H9 (cell line): ENCODE data around the gene MAP1B. TPM values are rescaled to one million over a fixed set of nuclear protein-coding genes. Genes with fewer than 3 reads are reported as not detected.

Experiments
- DNase-seq: peaks from one replicate; pipeline ENCODE4 v3.0.0-alpha.2; 2017
- H2AFZ ChIP-seq: one replicate; pipeline ENCODE4 v1.6.1; 2013; ENCODE audit warnings: mild to moderate bottlenecking, low read length, control low read depth, moderate library complexity
- H2AK5ac ChIP-seq: 2 replicates; pipeline ENCODE4 v1.6.1; 2013; ENCODE audit warnings: low read length, control low read depth, mixed read lengths; ENCODE audit not compliant: insufficient read length
- H2BK120ac ChIP-seq: one replicate; pipeline ENCODE4 v1.6.1; 2013; ENCODE audit warnings: low read depth, mild to moderate bottlenecking, low read length, control low read depth, inconsistent platforms; ENCODE audit not compliant: poor library complexity, severe bottlenecking
- H2BK12ac ChIP-seq: 2 replicates; pipeline ENCODE4 v1.6.1; 2013; ENCODE audit warnings: low read length, control low read depth, mixed read lengths, low read depth; ENCODE audit not compliant: insufficient read length
- H2BK15ac ChIP-seq: 2 replicates; pipeline ENCODE4 v1.6.1; 2013; ENCODE audit warnings: low read depth, low read length, control low read depth
- H2BK20ac ChIP-seq: one replicate; pipeline ENCODE4 v1.6.1; 2013; ENCODE audit warnings: low read depth, mild to moderate bottlenecking, low read length, control low read depth, inconsistent platforms; ENCODE audit not compliant: poor library complexity, severe bottlenecking
- H2BK5ac ChIP-seq: 2 replicates; pipeline ENCODE4 v1.6.1; 2013; ENCODE audit warnings: low read length, control low read depth, mixed read lengths; ENCODE audit not compliant: insufficient read length
- H3K14ac ChIP-seq: 2 replicates; pipeline ENCODE4 v1.6.1; 2013; ENCODE audit warnings: low read length, control low read depth; ENCODE audit not compliant: insufficient read depth
- H3K18ac ChIP-seq: 2 replicates; pipeline ENCODE4 v1.6.1; 2013; ENCODE audit warnings: low read depth, mild to moderate bottlenecking, mixed read lengths, low read length, control low read depth; ENCODE audit not compliant: insufficient read length
- H3K23ac ChIP-seq: 2 replicates; pipeline ENCODE4 v1.6.1; 2013; ENCODE audit warnings: low read length, control low read depth, mixed read lengths, low read depth; ENCODE audit not compliant: insufficient read length
- H3K23me2 ChIP-seq: 2 replicates; pipeline ENCODE4 v1.6.1; 2013; ENCODE audit warnings: low read depth, mild to moderate bottlenecking, mixed read lengths, low read length, control low read depth; ENCODE audit not compliant: insufficient read length, poor library complexity, severe bottlenecking
- H3K27ac ChIP-seq: 2 replicates; pipeline ENCODE4 v1.5.1; 2013; ENCODE audit warnings: low read length, control low read depth, mixed read lengths, low read depth; ENCODE audit not compliant: insufficient read length
- H3K27me3 ChIP-seq: 2 replicates; pipeline ENCODE4 v1.6.1; 2013; ENCODE audit warnings: low read length, control low read depth, inconsistent platforms; ENCODE audit not compliant: insufficient read depth
- H3K4ac ChIP-seq: 2 replicates; pipeline ENCODE4 v1.6.1; 2013; ENCODE audit warnings: low read depth, mild to moderate bottlenecking, control low read depth, inconsistent platforms, low read length, moderate library complexity
- H3K4me1 ChIP-seq: 2 replicates; pipeline ENCODE4 v1.6.1; 2013; ENCODE audit warnings: low read length, control low read depth, inconsistent platforms; ENCODE audit not compliant: insufficient read depth
- H3K4me2 ChIP-seq: 2 replicates; pipeline ENCODE4 v1.6.1; 2013; ENCODE audit warnings: low read length, control low read depth, mixed read lengths; ENCODE audit not compliant: insufficient read length, insufficient read depth
- H3K56ac ChIP-seq: 2 replicates; pipeline ENCODE4 v1.6.1; 2013; ENCODE audit warnings: low read depth, mild to moderate bottlenecking, mixed read lengths, low read length, control low read depth; ENCODE audit not compliant: insufficient read length
- H3K79me1 ChIP-seq: 2 replicates; pipeline ENCODE4 v1.6.1; 2013; ENCODE audit warnings: low read depth, mild to moderate bottlenecking, moderate library complexity, low read length, control low read depth, inconsistent platforms; ENCODE audit not compliant: insufficient read depth, poor library complexity, severe bottlenecking
- H3K79me2 ChIP-seq: 2 replicates; pipeline ENCODE4 v1.6.1; 2013; ENCODE audit warnings: low read length, control low read depth, inconsistent platforms; ENCODE audit not compliant: insufficient read depth
- H3K9ac ChIP-seq: 2 replicates; pipeline ENCODE4 v1.6.1; 2013; ENCODE audit warnings: low read length, control low read depth, mixed read lengths; ENCODE audit not compliant: insufficient read length; ENCODE audit errors: extremely low read depth
- H3K9me3 ChIP-seq: one replicate; pipeline ENCODE4 v1.6.1; 2013; ENCODE audit warnings: low read depth, low read length, inconsistent platforms; ENCODE audit not compliant: control insufficient read depth
- H3T11ph ChIP-seq: one replicate; pipeline ENCODE4 v1.6.1; 2013; ENCODE audit warnings: mild to moderate bottlenecking, low read length, control low read depth, inconsistent platforms
- H4K20me1 ChIP-seq: one replicate; pipeline ENCODE4 v1.6.1; 2013; ENCODE audit not compliant: control insufficient read depth, insufficient read length, insufficient read depth
- H4K5ac ChIP-seq: 2 replicates; pipeline ENCODE4 v1.6.1; 2013; ENCODE audit warnings: low read depth, mild to moderate bottlenecking, mixed read lengths, low read length, control low read depth; ENCODE audit not compliant: insufficient read length
- H4K8ac ChIP-seq: replicated peaks from 2 replicates; pipeline ENCODE4 v1.6.1; 2013; ENCODE audit warnings: low read length, control low read depth, mixed read lengths, low read depth; ENCODE audit not compliant: insufficient read length
- H4K91ac ChIP-seq: 2 replicates; pipeline ENCODE4 v1.6.1; 2013; ENCODE audit warnings: low read depth, mild to moderate bottlenecking, moderate library complexity, mixed read lengths, low read length, control low read depth; ENCODE audit not compliant: insufficient read length
- H3K27ac Mint-ChIP-seq, 3 experiments: 2 replicates in 2 of 3; 3 replicates in 1 of 3; pipeline ENCODE4 v1.8.0; 2020 to 2021; ENCODE audit warnings: mixed read lengths in 3 of 3, mild to moderate bottlenecking in 1 of 3, moderate library complexity in 1 of 3
- H3K27me3 Mint-ChIP-seq: 2 replicates; pipeline ENCODE4 v1.8.0; 2021; ENCODE audit warnings: low read depth, mild to moderate bottlenecking, moderate library complexity, mixed read lengths
- H3K36me3 Mint-ChIP-seq, 3 experiments: 2 replicates in 2 of 3; 3 replicates in 1 of 3; pipeline ENCODE4 v1.8.0; 2020 to 2021; ENCODE audit warnings: low read depth in 3 of 3, mixed read lengths in 3 of 3; ENCODE audit not compliant: insufficient read depth in 1 of 3
- H3K4me1 Mint-ChIP-seq, 2 experiments: 2 replicates each; pipeline ENCODE4 v1.8.0; 2020; ENCODE audit warnings: mixed read lengths in 2 of 2
- H3K4me3 Mint-ChIP-seq, 2 experiments: 2 replicates in 1 of 2; 3 replicates in 1 of 2; pipeline ENCODE4 v1.8.0; 2020 to 2021; ENCODE audit warnings: mild to moderate bottlenecking in 2 of 2, mixed read lengths in 2 of 2, moderate library complexity in 1 of 2
- H3K9me3 Mint-ChIP-seq, 2 experiments: 2 replicates in 1 of 2; 3 replicates in 1 of 2; pipeline ENCODE4 v1.8.0; 2020; ENCODE audit warnings: mild to moderate bottlenecking in 2 of 2, mixed read lengths in 2 of 2, moderate library complexity in 1 of 2
- CTCF ChIP-seq: fragments of 200-600 bp; sonication (generic); conservative IDR thresholded peaks from 3 replicates; pipeline ENCODE4 v1.8.0; 2021; ENCODE audit warnings: antibody characterized with exemption, mild to moderate bottlenecking
- WGBS: extraction: QIAGEN DNeasy Blood & Tissue Kit; methylation state at CpG from one replicate; pipeline ENCODE4 v1.1.7; 2013; ENCODE audit warnings: missing lambda C conversion rate, low lambda C conversion rate, mixed read lengths; ENCODE audit not compliant: insufficient read length; ENCODE audit errors: extremely low coverage; 5-methylcytosine and 5-hydroxymethylcytosine counted together
- total RNA-seq: library from RNA; stranded (reverse); gene quantifications from 2 replicates; pipeline ENCODE4 v1.2.1, GENCODE V29; 2021

MAP1B gene
- total RNA-seq, 1 experiment from 2014 or later = 67.5 TPM

- Histone ChIP-seq H4K20me1 (no peaks in the 10 kb centered on the region), H2BK5ac (no peak overlapping the region), H4K91ac (no peak overlapping the region), H4K8ac (no peak overlapping the region), H3K9me3 (no peaks in the 10 kb centered on the region), H3K23ac (no peak overlapping the region), H2AFZ (no peak overlapping the region), H3K27me3 (no peaks in the 10 kb centered on the region), H3K18ac (no peak overlapping the region), H3K4me2 (no peak overlapping the region), H3K4ac (no peak overlapping the region), H3T11ph (no peak overlapping the region), H2BK20ac (no peak overlapping the region), H3K27ac (no peak overlapping the region), H2AK5ac (no peak overlapping the region), H3K4me1 (peaks cover 6% of the 10 kb centered on the region; the same call in 1 of the 2 replicates), H3K79me2 (no peaks in the 10 kb centered on the region; the same call in 1 of the 2 replicates), H3K79me1 (no peaks in the 10 kb centered on the region), H2BK12ac (no peak overlapping the region), H3K23me2 (no peaks in the 10 kb centered on the region), H3K9ac (no peak overlapping the region), H3K56ac (no peak overlapping the region), H3K14ac (no peak overlapping the region), H2BK15ac (no peak overlapping the region), H2BK120ac (no peak overlapping the region), H4K5ac (no peak overlapping the region)
- TF ChIP-seq CTCF = no peak
- peaks cover 16 to 31% (median 29%) of the 10 kb centered on the region in 3 experiments; a peak in 6 of 7 replicates for H3K36me3 Mint-ChIP-seq
- H3K4me1 Mint-ChIP-seq = peaks cover 37 to 50% of the 10 kb centered on the region in 2 experiments
- no CpG with 5 or more reads among the region's 4 CpGs for WGBS
- H3K27ac Mint-ChIP-seq = 0 out of 7 replicates have a peak overlapping the region, but pooled peaks of 1 of the 3 experiments have one; percentile 3
- H3K4me3 Mint-ChIP-seq = no peak overlapping the region
- H3K9me3 Mint-ChIP-seq = no peaks in the 10 kb centered on the region
- no peaks in the 10 kb centered on the region for H3K27me3 Mint-ChIP-seq
- no peak for DNase-seq
Observed at GRCh38 chr5:72180925-72181324, 73.7 kb downstream of the MAP1B start.
